Body of pancreas (tissue), 4 donors: ENCODE data around the gene LRRTM1.

Experiments used
- POLR2A ChIP-seq, 3 donors: fragments of 450-650 bp; IDR thresholded peaks; one replicate each; pipeline ENCODE4 v1.6.1; 2016; ENCODE audit warnings: antibody characterized with exemption in 3 of 3, mild to moderate bottlenecking in 2 of 3
- TF ChIP-seq, protein P1 (sequence below), 7 experiments: fragments of 450-650 bp in 4 of 7; fragments of 200-600 bp in 3 of 7; sonication (generic) in 3 of 7; IDR thresholded peaks; one replicate each; pipeline ENCODE4 v1.5.1; 2016 to 2019; ENCODE audit warnings: antibody characterized with exemption in 7 of 7

GRCh38 chr2:80281049-80281448 is 23.5 kb downstream of the LRRTM1 start:
- TF ChIP-seq, protein P1, sequence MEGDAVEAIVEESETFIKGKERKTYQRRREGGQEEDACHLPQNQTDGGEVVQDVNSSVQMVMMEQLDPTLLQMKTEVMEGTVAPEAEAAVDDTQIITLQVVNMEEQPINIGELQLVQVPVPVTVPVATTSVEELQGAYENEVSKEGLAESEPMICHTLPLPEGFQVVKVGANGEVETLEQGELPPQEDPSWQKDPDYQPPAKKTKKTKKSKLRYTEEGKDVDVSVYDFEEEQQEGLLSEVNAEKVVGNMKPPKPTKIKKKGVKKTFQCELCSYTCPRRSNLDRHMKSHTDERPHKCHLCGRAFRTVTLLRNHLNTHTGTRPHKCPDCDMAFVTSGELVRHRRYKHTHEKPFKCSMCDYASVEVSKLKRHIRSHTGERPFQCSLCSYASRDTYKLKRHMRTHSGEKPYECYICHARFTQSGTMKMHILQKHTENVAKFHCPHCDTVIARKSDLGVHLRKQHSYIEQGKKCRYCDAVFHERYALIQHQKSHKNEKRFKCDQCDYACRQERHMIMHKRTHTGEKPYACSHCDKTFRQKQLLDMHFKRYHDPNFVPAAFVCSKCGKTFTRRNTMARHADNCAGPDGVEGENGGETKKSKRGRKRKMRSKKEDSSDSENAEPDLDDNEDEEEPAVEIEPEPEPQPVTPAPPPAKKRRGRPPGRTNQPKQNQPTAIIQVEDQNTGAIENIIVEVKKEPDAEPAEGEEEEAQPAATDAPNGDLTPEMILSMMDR (IDR thresholded peaks at IDR 0.05), result no peak
- TF ChIP-seq POLR2A (IDR thresholded peaks at IDR 0.05), result no peak
